Choroid plexus epithelial cell (primary cell): Measurements from ENCODE around the gene CRHR2.

Experiments used
- DNase-seq: peaks from one replicate; pipeline ENCODE4 v3.0.0-alpha.2; 2010; ENCODE audit warnings: low read depth
- H3K4me3 ChIP-seq: 2 replicates; pipeline ENCODE4 v1.5.1; 2011; ENCODE audit warnings: low read depth, mild to moderate bottlenecking, control low read depth, low read length, moderate library complexity
- TF ChIP-seq, protein P1 (sequence below): conservative IDR thresholded peaks from 2 replicates; pipeline ENCODE4 v1.5.1; 2011; ENCODE audit warnings: low read depth, mild to moderate bottlenecking, control low read depth, inconsistent platforms, low read length, moderate library complexity

The CRHR2 gene

GRCh38 chr7:30717181-30717580 is 34.9 kb upstream of the CRHR2 start:
- no peak for DNase-seq
- TF ChIP-seq, protein P1, sequence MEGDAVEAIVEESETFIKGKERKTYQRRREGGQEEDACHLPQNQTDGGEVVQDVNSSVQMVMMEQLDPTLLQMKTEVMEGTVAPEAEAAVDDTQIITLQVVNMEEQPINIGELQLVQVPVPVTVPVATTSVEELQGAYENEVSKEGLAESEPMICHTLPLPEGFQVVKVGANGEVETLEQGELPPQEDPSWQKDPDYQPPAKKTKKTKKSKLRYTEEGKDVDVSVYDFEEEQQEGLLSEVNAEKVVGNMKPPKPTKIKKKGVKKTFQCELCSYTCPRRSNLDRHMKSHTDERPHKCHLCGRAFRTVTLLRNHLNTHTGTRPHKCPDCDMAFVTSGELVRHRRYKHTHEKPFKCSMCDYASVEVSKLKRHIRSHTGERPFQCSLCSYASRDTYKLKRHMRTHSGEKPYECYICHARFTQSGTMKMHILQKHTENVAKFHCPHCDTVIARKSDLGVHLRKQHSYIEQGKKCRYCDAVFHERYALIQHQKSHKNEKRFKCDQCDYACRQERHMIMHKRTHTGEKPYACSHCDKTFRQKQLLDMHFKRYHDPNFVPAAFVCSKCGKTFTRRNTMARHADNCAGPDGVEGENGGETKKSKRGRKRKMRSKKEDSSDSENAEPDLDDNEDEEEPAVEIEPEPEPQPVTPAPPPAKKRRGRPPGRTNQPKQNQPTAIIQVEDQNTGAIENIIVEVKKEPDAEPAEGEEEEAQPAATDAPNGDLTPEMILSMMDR, result no peak
- no peak overlapping the region for H3K4me3 ChIP-seq

GRCh38 chr7:30714129-30714528 is 31.9 kb upstream of the CRHR2 start:
- DNase-seq, result no peak
- no peak overlapping the region for H3K4me3 ChIP-seq
- TF ChIP-seq, protein P1, result no peak

DNA sequence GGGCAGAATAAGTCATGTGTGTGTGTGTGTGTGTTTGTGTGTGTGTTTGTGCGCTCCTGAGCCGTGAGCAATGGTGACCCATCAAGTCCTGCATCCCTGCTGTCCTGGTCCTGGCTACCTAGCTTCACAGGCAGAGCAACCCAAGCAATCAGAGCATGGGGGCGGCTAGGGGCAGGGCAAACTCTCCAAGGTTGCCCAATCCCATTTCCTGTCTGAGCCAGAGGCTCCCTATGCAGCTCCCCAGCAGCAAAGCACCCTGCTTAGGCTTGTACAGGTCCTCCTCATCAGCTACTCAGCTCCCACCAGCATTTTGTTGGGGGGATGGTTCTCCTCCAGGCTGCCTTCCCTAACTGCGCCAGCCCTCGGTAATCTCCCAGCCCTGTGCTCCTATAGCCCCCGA is 31.1 kb upstream of the CRHR2 start:
- TF ChIP-seq, protein P1, result no peak
- peak; percentile 33 for DNase-seq
- no peak overlapping the region for H3K4me3 ChIP-seq

DNA sequence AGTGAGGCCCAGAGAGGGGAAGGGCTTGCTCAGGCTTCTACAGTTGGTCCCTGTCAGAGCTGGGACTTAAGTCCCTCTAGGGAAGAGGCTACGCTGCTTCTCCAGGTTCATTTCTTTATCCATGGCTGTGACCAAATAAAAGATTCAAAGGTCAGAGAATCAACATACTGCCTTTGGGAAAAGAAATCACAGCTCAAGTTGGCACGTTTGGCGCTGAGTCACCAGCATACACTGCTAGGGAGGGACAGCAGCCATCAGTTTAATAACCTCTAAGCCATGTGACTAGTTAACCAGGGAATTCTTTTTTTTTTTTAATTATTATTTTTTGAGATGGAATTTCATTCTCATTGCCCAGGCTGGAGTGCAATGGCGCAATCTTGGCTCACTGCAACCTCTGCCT is 28.4 kb upstream of the CRHR2 start:
- TF ChIP-seq, protein P1, result no peak
- no peak overlapping the region for H3K4me3 ChIP-seq
- DNase-seq, result no peak

GRCh38 chr7:30709549-30709948 is 27.3 kb upstream of the CRHR2 start:
- no peak overlapping the region for H3K4me3 ChIP-seq
- TF ChIP-seq, protein P1, result no peak
- no peak for DNase-seq

- no peak for DNase-seq
- TF ChIP-seq, protein P1, result no peak
- H3K4me3 ChIP-seq, result no peak overlapping the region
Observed at GRCh38 chr7:30708983-30709382, 26.7 kb upstream of the CRHR2 start.

DNA sequence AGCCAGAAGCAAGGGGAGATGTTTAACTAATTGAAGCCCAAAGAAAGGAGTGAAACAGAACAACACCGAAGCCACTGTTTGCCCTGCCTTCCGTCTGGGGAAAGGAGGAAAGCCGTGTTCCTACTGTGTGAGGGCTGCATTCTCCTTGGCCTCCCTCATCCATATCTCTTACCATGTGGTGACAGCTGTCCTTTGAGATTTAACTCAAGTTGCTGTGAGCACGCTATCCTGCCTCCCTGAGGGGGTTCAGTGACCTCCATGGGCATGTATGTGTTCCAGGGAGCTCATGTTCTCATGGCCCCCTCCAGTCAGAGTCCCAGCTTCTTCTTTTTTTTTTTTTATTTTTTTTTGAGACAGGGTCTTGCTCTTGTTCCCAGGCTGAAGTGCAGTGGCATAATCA is 26.2 kb upstream of the CRHR2 start:
- H3K4me3 ChIP-seq, result no peak overlapping the region
- no peak for DNase-seq
- TF ChIP-seq, protein P1, result no peak
